Body of pancreas (tissue), 4 donors: ENCODE measurements around the gene SCAF8. TPM values are rescaled to one million over a fixed set of nuclear protein-coding genes. Genes with fewer than 3 reads are reported as not detected.

Experiments
- ATAC-seq: fragments of 150-250 bp; one replicate; pipeline ENCODE4 v1.9.1; 2016
- DNase-seq, 4 donors: peaks; one replicate each; pipeline ENCODE4 v3.0.0-alpha.2; 2019
- H3K27ac ChIP-seq, 4 donors: fragments of 200-600 bp; sonication (generic); 1 replicate in 3 of 4; 2 replicates in 1 of 4; pipeline versions ENCODE4 v1.5.1 to v1.6.1; 2016 to 2019; ENCODE audit warnings: mild to moderate bottlenecking in 1 of 4, mixed read lengths in 1 of 4, moderate library complexity in 1 of 4
- H3K27me3 ChIP-seq, 2 donors: fragments of 200-600 bp; sonication (generic); one replicate each; pipeline ENCODE4 v1.6.0; 2016; ENCODE audit warnings: mild to moderate bottlenecking in 1 of 2
- H3K36me3 ChIP-seq, 2 donors: fragments of 200-600 bp; sonication (generic); replicated peaks in 1 of 2; 2 replicates each; pipeline ENCODE4 v1.5.1; 2016; ENCODE audit warnings: low read depth in 2 of 2; ENCODE audit not compliant: insufficient read depth in 1 of 2
- H3K4me1 ChIP-seq: fragments of 200-600 bp; sonication (generic); one replicate; pipeline ENCODE4 v1.6.0; 2016
- H3K4me3 ChIP-seq, 2 donors: fragments of 200-600 bp; sonication (generic); 1 replicate in 1 of 2; 2 replicates in 1 of 2; pipeline ENCODE4 v1.5.1; 2016 to 2019
- H3K9me3 ChIP-seq, 3 donors: fragments of 200-600 bp; sonication (generic); 1 replicate in 2 of 3; 2 replicates in 1 of 3; pipeline ENCODE4 v1.5.1; 2016
- CTCF ChIP-seq, 7 experiments: fragments of 450-650 bp in 4 of 7; fragments of 200-600 bp in 3 of 7; sonication (generic) in 3 of 7; IDR thresholded peaks; one replicate each; pipeline ENCODE4 v1.5.1; 2016 to 2019; ENCODE audit warnings: antibody characterized with exemption in 7 of 7
- POLR2A ChIP-seq, 3 donors: fragments of 450-650 bp; IDR thresholded peaks; one replicate each; pipeline ENCODE4 v1.6.1; 2016; ENCODE audit warnings: antibody characterized with exemption in 3 of 3, mild to moderate bottlenecking in 2 of 3
- WGBS, 2 donors: methylation state at CpG; one replicate each; pipeline ENCODE4 v1.1.5; 2017; 5-methylcytosine and 5-hydroxymethylcytosine counted together
- intact Hi-C: fragments of 100-400 bp; cut with DNase I; formaldehyde crosslinking; loops from one replicate; pipeline ENCODE4 v1.15.1; 2023
- total RNA-seq, 2 donors: library from RNA; depleted of rRNA; stranded (reverse); fragments of >200 nt; gene quantifications; one replicate each; pipeline ENCODE4 v1.1.0, GENCODE V29; 2016

Gene SCAF8
- total RNA-seq, 2 donors from 2014 or later = 23.6 to 24.1 TPM

GRCh38 chr6:154749341-154749740, 16.1 kb downstream of the SCAF8 start:
- no peak for ATAC-seq
- DNase-seq = no peak
- H3K36me3 ChIP-seq = no peaks in the 10 kb centered on the region
- peaks cover 61% of the 10 kb centered on the region for H3K4me1 ChIP-seq
- no peaks in the 10 kb centered on the region for H3K27me3 ChIP-seq
- intact Hi-C loops = no loop called here
- no peaks in the 10 kb centered on the region for H3K9me3 ChIP-seq
- no peak overlapping the region for H3K27ac ChIP-seq
- 91 to 92% methylated on average over 3 of the region's 3 CpGs for WGBS, 2 donors
- no peak overlapping the region for H3K4me3 ChIP-seq
- TF ChIP-seq CTCF (IDR thresholded peaks at IDR 0.05) = no peak
- no peak for TF ChIP-seq POLR2A (IDR thresholded peaks at IDR 0.05)

GRCh38 chr6:154751011-154751800, 18.0 kb downstream of the SCAF8 start:
- peaks cover 50% of the 10 kb centered on the region for H3K4me1 ChIP-seq
- WGBS, 2 donors = 88% methylated on average over 13 of the region's 13 CpGs
- intact Hi-C loops = no loop called here

GRCh38 chr6:154752022-154752421, 18.8 kb downstream of the SCAF8 start:
- WGBS, 2 donors = 21 to 28% methylated on average over 1 of the region's 1 CpG

More at GRCh38 chr6:154751011-154751800, 18.0 kb downstream of the SCAF8 start:
- no peak overlapping the region for H3K4me3 ChIP-seq
- H3K9me3 ChIP-seq = no peaks in the 10 kb centered on the region
- ATAC-seq (no peak), DNase-seq (no peak)
- no peaks in the 10 kb centered on the region for H3K27me3 ChIP-seq
- TF ChIP-seq POLR2A (IDR thresholded peaks at IDR 0.05) = no peak
- TF ChIP-seq CTCF (IDR thresholded peaks at IDR 0.05) = no peak
- no peaks in the 10 kb centered on the region for H3K36me3 ChIP-seq
- H3K27ac ChIP-seq = no peak overlapping the region

GRCh38 chr6:154754152-154754551, 20.9 kb downstream of the SCAF8 start:
- 8 to 10% methylated on average over 4 of the region's 4 CpGs for WGBS, 2 donors
- H3K4me1 ChIP-seq = peaks cover 46% of the 10 kb centered on the region
- TF ChIP-seq CTCF (IDR thresholded peaks at IDR 0.05) (no peak), POLR2A (IDR thresholded peaks at IDR 0.05) (no peak)
- DNase-seq (no peak), ATAC-seq (no peak)
- intact Hi-C loops = no loop called here
- peak overlapping the region in 2 of 4 donors; percentile 26 to 30 for H3K27ac ChIP-seq
- no peaks in the 10 kb centered on the region for H3K27me3 ChIP-seq
- H3K36me3 ChIP-seq = no peaks in the 10 kb centered on the region
- no peak overlapping the region for H3K4me3 ChIP-seq
- no peaks in the 10 kb centered on the region for H3K9me3 ChIP-seq

More at GRCh38 chr6:154752022-154752421, 18.8 kb downstream of the SCAF8 start:
- Histone ChIP-seq H3K9me3 (no peaks in the 10 kb centered on the region), H3K4me1 (peaks cover 44% of the 10 kb centered on the region), H3K4me3 (no peak overlapping the region), H3K27me3 (no peaks in the 10 kb centered on the region), H3K36me3 (no peaks in the 10 kb centered on the region), H3K27ac (no peak overlapping the region)
- intact Hi-C loops = no loop called here
- DNase-seq = no peak
- no peak for ATAC-seq
- TF ChIP-seq CTCF (IDR thresholded peaks at IDR 0.05) (no peak), POLR2A (IDR thresholded peaks at IDR 0.05) (no peak)
